ENCODE results near the gene PMS2. TPM values are rescaled to one million over a fixed set of nuclear protein-coding genes. Genes with fewer than 3 reads are reported as not detected.
"Not testable (repeated sequence)": the region's sequence is repeated elsewhere in the genome, so short reads cannot be mapped to it uniquely, and the experiment has no call there.

The PMS2 gene
- total RNA-seq, 3 donors from 2014 or later = 13.0 to 16.5 (median 14.4) TPM

DNA sequence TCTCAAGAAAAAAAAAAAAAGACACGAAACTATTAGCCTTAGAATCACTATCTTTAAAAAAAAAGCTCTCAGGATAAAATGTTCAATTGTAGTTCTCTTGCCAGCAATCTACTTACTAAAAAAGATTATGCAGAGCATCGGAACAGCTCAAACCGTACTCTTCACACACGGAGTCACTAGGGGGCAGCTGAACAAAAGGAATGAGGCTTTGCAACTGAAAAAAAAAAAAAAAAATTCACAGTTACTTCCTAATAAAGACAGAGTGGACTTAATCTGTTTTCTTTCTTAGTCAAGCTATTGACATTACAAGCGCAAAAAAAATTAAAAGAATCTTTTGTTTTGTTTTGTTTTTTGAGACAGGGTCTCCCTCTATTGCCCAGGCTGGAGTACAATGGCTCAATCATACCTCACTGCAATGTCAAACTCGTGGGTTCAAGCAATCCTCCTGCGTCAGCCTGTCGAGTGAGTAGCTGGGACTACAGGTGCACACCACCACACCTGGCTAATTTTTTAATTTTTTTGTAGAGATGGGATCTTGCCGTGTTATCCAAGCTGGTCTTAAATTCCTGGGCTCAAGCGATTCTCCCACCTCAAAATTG, 11.5 kb downstream of the PMS2 start:
- no peak for TF ChIP-seq POLR2AphosphoS5 (IDR thresholded peaks at IDR 0.05)
- TF ChIP-seq CTCF (IDR thresholded peaks at IDR 0.05) = peak in 2 of 3 donors; percentile 58 to 72
- no peak for TF ChIP-seq POLR2A (IDR thresholded peaks at IDR 0.05)
- H3K27me3 ChIP-seq = no peaks in the 10 kb centered on the region
- peak in 1 of 2 donors; percentile 43 for DNase-seq (ENCODE audit: low spot score in 2 of 2)
- no peak overlapping the region for H3K4me3 ChIP-seq
- H3K4me1 ChIP-seq = no peaks in the 10 kb centered on the region
- no peaks in the 10 kb centered on the region for H3K36me3 ChIP-seq
- no peaks in the 10 kb centered on the region for H3K9me3 ChIP-seq
- H3K27ac ChIP-seq = no peak overlapping the region
- intact Hi-C loops (cut with DNase I; ENCODE audit: low total_unique reads) = no loop called here

DNA sequence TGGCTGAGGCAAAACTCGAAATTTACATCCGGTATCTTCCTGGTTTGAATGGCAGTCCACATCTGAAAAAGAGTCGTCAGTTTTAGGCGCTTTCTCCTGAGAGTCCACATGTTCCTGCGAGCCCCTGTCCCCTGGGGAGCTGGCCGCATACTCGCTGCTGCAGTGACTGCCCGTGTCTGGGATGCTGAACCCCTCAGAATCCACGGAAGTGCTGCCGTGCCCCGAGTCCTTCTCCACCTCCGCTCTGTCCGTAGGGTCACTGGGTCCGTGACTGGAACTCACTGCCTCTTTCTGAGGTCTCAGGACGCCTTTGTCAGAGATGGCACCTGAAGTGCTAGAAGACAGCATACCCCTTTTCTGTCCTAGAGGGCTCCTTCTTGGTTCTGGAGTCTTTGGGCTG, 21.8 kb downstream of the PMS2 start:
- H3K27me3 ChIP-seq; DNase-seq (ENCODE audit: low spot score in 2 of 2); H3K27ac ChIP-seq; H3K36me3 ChIP-seq; H3K4me1 ChIP-seq; H3K4me3 ChIP-seq; intact Hi-C loops (cut with DNase I; ENCODE audit: low total_unique reads); H3K9me3 ChIP-seq: not testable (repeated sequence)

DNA sequence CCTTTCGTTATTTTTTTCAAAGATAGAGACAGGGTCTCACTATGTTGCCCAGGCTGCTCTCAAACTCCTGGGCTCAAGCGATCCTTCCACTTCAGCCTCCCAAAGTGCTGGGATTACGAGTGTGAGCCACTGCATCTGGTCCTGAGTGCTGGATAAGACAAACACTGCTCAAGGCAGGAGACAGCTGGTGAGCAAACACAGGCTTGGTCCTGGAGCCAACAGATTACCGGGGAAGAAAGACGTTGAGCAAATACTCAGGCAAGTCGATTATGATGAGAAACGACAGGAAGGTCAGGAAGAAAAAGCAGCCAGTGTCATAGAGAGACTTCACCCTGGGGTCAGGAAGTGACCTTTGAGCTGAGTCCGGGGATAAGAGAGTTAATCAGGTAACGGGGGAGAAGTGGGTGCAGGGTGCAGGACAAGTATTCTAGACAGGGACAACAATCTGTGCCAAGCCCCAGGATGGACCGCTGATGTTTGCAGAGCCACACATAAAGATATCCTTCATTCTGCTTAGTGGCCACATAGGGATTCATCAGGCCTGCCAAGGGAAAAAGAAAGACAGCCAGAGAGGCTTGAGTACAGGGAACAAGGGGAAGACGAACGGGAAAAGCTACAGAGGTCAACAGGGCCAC, 29.1 kb downstream of the PMS2 start:
- H3K27me3 ChIP-seq; H3K4me3 ChIP-seq; H3K27ac ChIP-seq; H3K36me3 ChIP-seq; H3K4me1 ChIP-seq; DNase-seq (ENCODE audit: low spot score in 2 of 2); H3K9me3 ChIP-seq; intact Hi-C loops (cut with DNase I; ENCODE audit: low total_unique reads): not testable (repeated sequence)

DNA sequence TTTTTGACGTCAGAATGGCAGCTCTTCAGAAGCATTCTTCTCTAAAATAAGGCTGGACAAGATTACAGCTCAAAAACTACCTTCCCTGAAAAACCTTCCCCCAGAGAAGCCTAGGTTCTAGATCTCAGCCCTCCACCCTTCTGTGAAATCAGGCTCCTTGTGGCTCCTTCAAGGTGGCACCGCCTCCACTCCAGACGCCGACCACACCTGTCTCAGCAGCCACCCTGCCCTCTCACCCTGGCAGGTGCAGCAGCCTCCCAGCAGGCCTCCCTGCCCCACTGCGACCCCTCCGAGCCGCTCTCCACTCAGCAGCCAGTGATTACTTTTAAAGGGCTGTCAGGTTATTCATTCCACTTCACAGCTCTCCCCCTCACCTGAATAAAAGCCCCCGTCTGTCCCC, 35.3 kb downstream of the PMS2 start:
- intact Hi-C loops (cut with DNase I; ENCODE audit: low total_unique reads); H3K4me1 ChIP-seq; H3K4me3 ChIP-seq; DNase-seq (ENCODE audit: low spot score in 2 of 2); H3K36me3 ChIP-seq; H3K27ac ChIP-seq; H3K27me3 ChIP-seq; H3K9me3 ChIP-seq: not testable (repeated sequence)

DNA sequence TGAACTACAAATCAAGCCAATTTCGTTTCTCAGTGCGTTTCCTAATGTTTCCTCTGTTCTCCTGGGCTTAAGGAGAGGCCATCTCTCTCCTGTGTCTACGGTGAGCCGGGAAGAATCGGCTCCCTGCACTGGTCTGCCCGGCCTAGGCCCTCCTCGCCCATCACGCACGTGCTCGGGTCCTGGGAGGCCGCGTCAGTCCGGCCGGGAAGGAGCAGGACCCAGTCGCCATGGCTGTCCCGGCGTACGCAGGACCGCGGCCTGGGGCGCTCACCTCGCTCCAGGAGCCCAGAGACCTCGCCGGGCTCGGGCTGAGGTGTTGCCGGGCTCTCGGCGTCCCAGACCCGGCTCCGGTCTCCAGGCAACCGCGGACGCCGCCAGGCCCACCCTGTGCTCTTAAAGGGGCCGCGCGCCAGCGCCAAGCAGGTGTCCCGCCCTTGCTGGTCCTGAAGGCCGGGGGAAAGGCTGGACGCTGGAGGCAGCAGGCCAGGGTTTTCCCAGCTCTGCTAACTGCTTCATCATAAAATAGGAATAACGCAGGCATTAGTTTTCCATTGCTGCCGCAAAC, 38.4 kb downstream of the PMS2 start, which contains the start of gene RSPH10B:
Gene RSPH10B (minus strand): TSS at position 343 of the 565 bp plus-strand sequence. CDS start 3,573 bp downstream, outside the sequence.
- H3K27me3 ChIP-seq; H3K9me3 ChIP-seq; H3K4me3 ChIP-seq; H3K4me1 ChIP-seq; intact Hi-C loops (cut with DNase I; ENCODE audit: low total_unique reads); DNase-seq (ENCODE audit: low spot score in 2 of 2); H3K27ac ChIP-seq; H3K36me3 ChIP-seq: not testable (repeated sequence)

DNA sequence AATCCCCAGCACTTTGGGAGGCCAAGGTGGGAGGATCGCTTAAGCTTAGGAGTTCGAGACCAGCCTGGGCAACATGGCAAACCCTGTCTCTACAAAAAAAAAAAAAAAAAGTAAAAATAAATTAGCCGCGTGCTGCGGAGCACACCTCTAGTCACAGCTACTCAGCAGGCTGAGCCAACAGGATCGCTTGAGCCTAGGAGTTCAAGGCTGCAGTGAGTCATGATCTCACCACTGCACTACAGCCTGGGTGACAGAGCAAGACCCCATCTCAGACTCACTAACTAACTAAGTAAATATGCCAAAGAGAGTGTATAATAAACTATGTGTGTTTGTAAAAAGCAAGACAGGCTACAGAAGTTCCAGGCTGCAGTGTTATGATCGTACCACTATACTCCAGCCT, 45.0 kb downstream of the PMS2 start:
- H3K27me3 ChIP-seq; H3K4me3 ChIP-seq; H3K9me3 ChIP-seq; intact Hi-C loops (cut with DNase I; ENCODE audit: low total_unique reads); DNase-seq (ENCODE audit: low spot score in 2 of 2); H3K4me1 ChIP-seq; H3K36me3 ChIP-seq; H3K27ac ChIP-seq: not testable (repeated sequence)

GRCh38 chr7:5963205-5963604, 45.6 kb downstream of the PMS2 start:
- H3K4me1 ChIP-seq; H3K4me3 ChIP-seq; H3K9me3 ChIP-seq; H3K36me3 ChIP-seq; DNase-seq (ENCODE audit: low spot score in 2 of 2); H3K27ac ChIP-seq; H3K27me3 ChIP-seq; intact Hi-C loops (cut with DNase I; ENCODE audit: low total_unique reads): not testable (repeated sequence)

DNA sequence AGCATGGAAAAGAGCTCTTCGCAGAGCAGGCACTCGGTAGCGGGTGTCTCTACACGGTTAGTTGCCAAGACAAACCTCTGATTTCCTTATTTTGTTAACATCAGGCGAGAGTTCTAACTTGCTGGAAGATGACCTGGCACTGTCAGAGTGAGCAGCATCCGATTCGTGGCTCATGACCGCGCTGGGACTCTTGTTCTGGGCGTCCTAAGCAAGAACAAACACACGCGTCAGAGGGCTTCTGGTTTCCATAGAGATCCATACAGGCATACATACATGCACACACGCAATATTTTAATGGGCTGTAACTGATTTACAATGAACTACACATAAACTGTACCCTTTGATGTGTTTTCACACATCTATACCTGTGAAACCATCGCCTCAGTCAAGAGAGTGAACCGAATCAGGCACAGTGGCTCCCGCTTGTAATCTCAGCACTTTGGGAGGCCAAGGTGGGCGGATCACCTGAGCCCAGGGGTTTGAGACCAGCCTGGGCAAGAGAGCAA, 73.9 kb downstream of the PMS2 start:
- H3K36me3 ChIP-seq; H3K4me3 ChIP-seq; H3K9me3 ChIP-seq; H3K27me3 ChIP-seq; H3K27ac ChIP-seq; H3K4me1 ChIP-seq; DNase-seq (ENCODE audit: low spot score in 2 of 2); intact Hi-C loops (cut with DNase I; ENCODE audit: low total_unique reads): not testable (repeated sequence)

- H3K9me3 ChIP-seq; DNase-seq (ENCODE audit: low spot score in 2 of 2); H3K27ac ChIP-seq; H3K27me3 ChIP-seq; H3K36me3 ChIP-seq; intact Hi-C loops (cut with DNase I; ENCODE audit: low total_unique reads); H3K4me1 ChIP-seq; H3K4me3 ChIP-seq: not testable (repeated sequence)
These were observed 76.8 kb downstream of the PMS2 start for GRCh38 chr7:5931905-5932644.

DNA sequence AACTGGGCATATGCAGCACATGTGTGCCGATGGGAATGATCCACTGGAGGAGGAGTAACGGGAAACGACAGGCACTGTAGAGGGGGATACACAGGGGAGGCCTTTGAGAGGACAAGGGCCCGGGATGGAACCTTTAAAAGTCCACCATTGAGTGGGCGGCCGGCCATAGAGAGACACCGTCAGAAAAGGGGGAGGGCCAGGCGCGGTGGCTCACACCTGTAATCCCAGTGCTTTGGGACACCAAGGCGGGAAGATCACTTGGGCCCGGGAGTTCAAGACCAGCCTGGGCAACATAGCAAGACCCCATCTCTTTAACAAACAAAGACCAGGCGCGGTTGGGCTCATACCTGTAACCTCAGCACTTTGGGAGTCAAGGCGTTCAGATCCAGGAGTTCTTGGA, 77.6 kb downstream of the PMS2 start:
- H3K4me3 ChIP-seq; H3K9me3 ChIP-seq; H3K27ac ChIP-seq; H3K36me3 ChIP-seq; intact Hi-C loops (cut with DNase I; ENCODE audit: low total_unique reads); H3K27me3 ChIP-seq; H3K4me1 ChIP-seq: not testable (repeated sequence)
- DNase-seq (ENCODE audit: low spot score in 2 of 2) = peak in 1 of 2 donors; percentile 51

GRCh38 chr7:5930290-5930689, 78.6 kb downstream of the PMS2 start:
- H3K9me3 ChIP-seq; DNase-seq (ENCODE audit: low spot score in 2 of 2); H3K4me1 ChIP-seq; H3K27me3 ChIP-seq; H3K36me3 ChIP-seq; H3K4me3 ChIP-seq; intact Hi-C loops (cut with DNase I; ENCODE audit: low total_unique reads); H3K27ac ChIP-seq: not testable (repeated sequence)

Measured in breast epithelium (tissue), 4 donors.